Small intestine (tissue), 7 donors: ENCODE data around the gene ERFL. TPM values are rescaled to one million over a fixed set of nuclear protein-coding genes. Genes with fewer than 3 reads are reported as not detected.

Experiments used
- DNase-seq, 2 donors: peaks; one replicate each; pipeline versions ENCODE4 v3.0.0 to v3.0.0-alpha.2; 2013
- FAIRE-seq: peaks from 2 replicates; lab custom pipeline; 2012; peaks lifted over from hg19 to GRCh38; lab: Jason Lieb, UNC
- H3K27ac ChIP-seq, 3 donors: one replicate each; pipeline ENCODE4 v1.5.1; 2013; ENCODE audit warnings: low read length in 2 of 3, mild to moderate bottlenecking in 2 of 3, control low read depth in 1 of 3, inconsistent platforms in 1 of 3, low read depth in 1 of 3, moderate library complexity in 1 of 3
- H3K27me3 ChIP-seq, 3 donors: one replicate each; pipeline ENCODE4 v1.6.1; 2013; ENCODE audit warnings: low read length in 3 of 3, inconsistent platforms in 1 of 3; ENCODE audit not compliant: control insufficient read depth in 3 of 3, insufficient read depth in 3 of 3
- H3K36me3 ChIP-seq, 3 donors: one replicate each; pipeline ENCODE4 v1.6.1; 2013; ENCODE audit warnings: low read length in 3 of 3, inconsistent platforms in 1 of 3, low read depth in 1 of 3, mild to moderate bottlenecking in 1 of 3, moderate library complexity in 1 of 3; ENCODE audit not compliant: control insufficient read depth in 3 of 3, insufficient read depth in 2 of 3
- H3K4me1 ChIP-seq, 3 donors: one replicate each; pipeline ENCODE4 v1.6.1; 2013; ENCODE audit warnings: low read length in 2 of 3, inconsistent platforms in 1 of 3, low read depth in 1 of 3, mild to moderate bottlenecking in 1 of 3, moderate library complexity in 1 of 3; ENCODE audit not compliant: control insufficient read depth in 3 of 3, insufficient read depth in 2 of 3
- H3K4me3 ChIP-seq, 3 donors: one replicate each; pipeline ENCODE4 v1.5.1; 2013; ENCODE audit warnings: low read length in 3 of 3, control low read depth in 1 of 3, inconsistent platforms in 1 of 3, low read depth in 1 of 3, mild to moderate bottlenecking in 1 of 3, moderate library complexity in 1 of 3
- H3K9me3 ChIP-seq, 2 donors: one replicate each; pipeline ENCODE4 v1.6.1; 2013; ENCODE audit warnings: low read depth in 1 of 2, low read length in 1 of 2; ENCODE audit not compliant: control insufficient read depth in 2 of 2, insufficient read depth in 1 of 2
- WGBS, 3 donors: extraction: QIAGEN DNeasy Blood & Tissue Kit; methylation state at CpG; one replicate each; pipeline ENCODE4 v1.1.7; 2013; 5-methylcytosine and 5-hydroxymethylcytosine counted together
- polyA plus RNA-seq, 4 donors: library from polyadenylated mRNA; stranded (reverse) in 3 of 4; unstranded in 1 of 4; fragments of 200-250 nt in 3 of 4; fragments of 120-200 nt in 1 of 4; gene quantifications; one replicate each; pipeline versions ENCODE4 v1.2.1 to v1.2.3, GENCODE V29; 2013
- donor health status: healthy with polysubstance abuse.
- donor health status: control.
- donor health status: control.
- donor health status: Bipolar disorder and iron deficiency.
- donor health status: healthy.

Gene ERFL
- polyA plus RNA-seq, 4 donors: 0.04 to 0.21 TPM; not detected in 2

DNA sequence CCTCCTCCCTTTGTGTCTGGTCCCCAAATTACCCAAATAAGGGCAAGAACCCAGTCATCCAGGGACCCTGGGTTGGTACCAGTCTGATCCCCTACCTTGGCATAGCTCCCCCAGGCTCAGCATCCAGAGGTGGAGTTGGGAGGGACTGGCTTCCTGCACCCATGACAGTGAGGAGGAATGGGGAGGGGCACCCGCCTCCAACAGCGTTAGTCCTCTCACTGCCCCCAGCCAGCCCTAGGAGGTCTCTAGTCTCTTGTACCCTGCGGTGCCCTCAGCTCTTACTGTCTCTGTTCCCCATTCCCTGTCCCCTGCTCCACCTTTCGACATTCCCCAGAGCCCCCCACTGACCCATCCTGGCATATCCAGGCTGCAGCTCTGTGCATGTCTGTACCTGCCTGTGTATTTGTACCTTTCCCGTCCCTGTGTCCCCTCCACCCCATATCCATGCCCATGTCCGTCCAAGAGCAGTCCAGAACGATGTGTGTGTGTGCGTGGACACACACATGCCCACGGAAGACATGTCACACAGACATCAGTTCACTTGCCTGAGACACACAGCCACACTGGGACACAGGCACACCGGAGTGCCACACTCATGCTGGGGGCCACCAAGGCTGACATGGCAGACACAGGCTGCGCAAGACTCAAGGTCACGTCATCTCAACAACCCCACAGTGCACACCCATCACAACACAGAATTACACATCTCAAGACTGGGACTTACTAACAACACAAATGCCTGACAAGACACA, 17.8 kb downstream of the ERFL start:
- FAIRE-seq: no peak
- Histone ChIP-seq H3K4me3 (no peak overlapping the region), H3K9me3 (no peaks in the 10 kb centered on the region), H3K4me1 (peaks cover 0 to 5% (median 0%) of the 10 kb centered on the region in 3 donors), H3K27me3 (peaks cover 8 to 49% (median 22%) of the 10 kb centered on the region in 3 donors), H3K27ac (no peak overlapping the region), H3K36me3 (peaks cover 7 to 32% (median 8%) of the 10 kb centered on the region in 3 donors)
- 39 to 59% (median 48%) methylated on average over 12 of the region's 12 CpGs for WGBS, 3 donors
- no peak for DNase-seq

DNA sequence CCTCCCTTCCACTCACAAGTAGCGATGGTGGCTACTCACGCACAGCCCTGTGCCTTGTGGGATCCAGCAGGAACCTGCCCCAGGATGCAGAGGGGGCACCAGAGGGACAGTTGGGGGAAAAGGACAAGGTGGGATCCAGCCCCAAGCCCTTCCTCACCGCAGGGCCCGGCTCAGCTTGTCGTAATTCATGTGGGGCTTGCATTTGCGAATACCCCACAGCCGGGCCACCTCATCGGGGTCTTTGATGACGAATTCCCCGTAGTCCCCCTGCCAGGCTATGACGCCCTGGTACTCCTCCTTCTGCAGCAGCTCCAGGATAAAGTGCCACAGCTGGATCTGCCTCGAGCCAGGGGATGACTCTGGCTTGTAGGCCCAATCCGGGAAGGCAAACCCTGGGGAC, 18.5 kb downstream of the ERFL start:
- Histone ChIP-seq H3K27ac (no peak overlapping the region), H3K4me3 (no peak overlapping the region), H3K27me3 (peaks cover 8 to 43% (median 18%) of the 10 kb centered on the region in 3 donors), H3K9me3 (no peaks in the 10 kb centered on the region), H3K36me3 (peaks cover 8 to 39% (median 10%) of the 10 kb centered on the region in 3 donors), H3K4me1 (peaks cover 0 to 12% (median 0%) of the 10 kb centered on the region in 3 donors)
- FAIRE-seq (no peak), DNase-seq (no peak)
- WGBS, 3 donors: 62 to 67% (median 63%) methylated on average over 12 to 13 of the region's 13 CpGs

DNA sequence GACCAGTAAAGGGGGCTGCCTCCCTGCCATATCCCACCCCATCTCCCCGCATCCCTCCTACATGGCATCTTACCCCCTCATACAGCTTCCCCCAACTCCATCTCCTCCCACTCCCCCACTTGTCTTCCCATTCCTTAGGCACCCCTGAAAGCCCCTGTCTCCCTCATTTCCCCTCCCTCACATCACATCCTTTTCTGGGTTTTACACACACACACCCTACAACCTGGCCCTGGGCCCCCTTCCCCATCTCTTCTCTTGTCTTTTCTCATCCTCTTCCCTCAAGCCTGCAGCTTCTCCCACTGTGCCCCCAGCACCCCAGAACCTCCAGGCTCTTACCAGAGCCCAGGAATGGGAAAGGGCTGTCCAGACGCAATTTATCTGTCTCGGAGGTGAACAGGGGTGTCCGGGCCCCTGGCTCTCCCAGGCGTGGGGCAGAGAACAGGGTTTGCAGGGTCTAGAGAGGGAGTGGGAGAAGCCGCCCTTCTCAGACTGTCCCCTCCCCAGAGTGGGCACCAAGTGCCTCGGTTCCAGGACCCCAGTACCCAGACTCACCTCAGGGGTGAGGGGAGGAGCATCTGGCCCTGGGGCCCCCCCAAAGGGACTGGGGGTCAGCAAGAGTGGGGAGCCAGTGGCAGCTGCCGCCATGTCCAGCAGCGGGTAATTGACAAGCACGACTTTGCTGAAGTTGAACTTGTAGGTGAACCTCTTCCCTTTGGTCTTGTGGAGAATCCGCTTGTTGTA, 19.4 kb downstream of the ERFL start:
- peaks cover 0 to 18% (median 0%) of the 10 kb centered on the region in 3 donors for H3K4me1 ChIP-seq
- DNase-seq (no peak), FAIRE-seq (no peak)
- no peaks in the 10 kb centered on the region for H3K9me3 ChIP-seq
- H3K4me3 ChIP-seq: no peak overlapping the region
- 76 to 80% (median 79%) methylated on average over 11 of the region's 11 CpGs for WGBS, 3 donors
- peaks cover 8 to 47% (median 11%) of the 10 kb centered on the region in 3 donors for H3K36me3 ChIP-seq
- H3K27ac ChIP-seq: no peak overlapping the region
- H3K27me3 ChIP-seq: peaks cover 8 to 37% (median 18%) of the 10 kb centered on the region in 3 donors

DNA sequence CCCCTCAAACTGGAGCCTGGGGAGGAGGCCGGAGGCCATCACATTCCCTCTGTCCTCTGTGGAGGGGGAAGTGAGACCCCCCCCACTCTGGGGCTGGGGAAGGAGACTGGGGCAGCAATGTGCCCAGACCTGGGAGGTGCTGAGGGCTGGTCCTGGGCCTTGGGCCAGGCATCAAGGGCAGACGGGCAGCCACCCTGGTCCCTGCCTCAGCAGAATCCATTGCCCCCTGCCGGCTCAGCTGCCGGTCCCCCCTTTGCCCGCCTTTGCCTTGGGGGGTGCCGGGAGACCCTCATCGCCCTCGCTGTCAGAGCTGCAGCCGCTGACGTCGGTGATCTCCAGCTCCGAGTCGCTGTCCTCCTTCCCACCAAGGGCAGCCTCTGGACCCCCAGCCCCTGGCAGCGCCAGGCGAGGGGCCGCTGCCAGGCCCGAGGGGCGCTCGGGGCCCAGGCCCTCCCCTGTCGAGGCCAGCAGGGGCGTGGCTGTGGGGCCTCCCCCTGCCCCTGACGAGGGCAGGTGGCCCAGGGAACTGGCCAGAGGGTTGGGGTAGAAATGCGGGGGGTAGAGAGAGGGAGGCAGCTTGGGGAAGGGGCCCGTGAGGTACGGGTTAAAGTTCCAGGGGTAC, 20.1 kb downstream of the ERFL start:
- FAIRE-seq (no peak), DNase-seq (no peak)
- peaks cover 0 to 25% (median 0%) of the 10 kb centered on the region in 3 donors for H3K4me1 ChIP-seq
- H3K9me3 ChIP-seq: no peaks in the 10 kb centered on the region
- H3K27me3 ChIP-seq: peaks cover 4 to 29% (median 12%) of the 10 kb centered on the region in 3 donors
- peaks cover 8 to 55% (median 18%) of the 10 kb centered on the region in 3 donors for H3K36me3 ChIP-seq
- 75 to 86% (median 81%) methylated on average over 25 of the region's 25 CpGs for WGBS, 3 donors
- H3K4me3 ChIP-seq: no peak overlapping the region
- no peak overlapping the region for H3K27ac ChIP-seq

DNA sequence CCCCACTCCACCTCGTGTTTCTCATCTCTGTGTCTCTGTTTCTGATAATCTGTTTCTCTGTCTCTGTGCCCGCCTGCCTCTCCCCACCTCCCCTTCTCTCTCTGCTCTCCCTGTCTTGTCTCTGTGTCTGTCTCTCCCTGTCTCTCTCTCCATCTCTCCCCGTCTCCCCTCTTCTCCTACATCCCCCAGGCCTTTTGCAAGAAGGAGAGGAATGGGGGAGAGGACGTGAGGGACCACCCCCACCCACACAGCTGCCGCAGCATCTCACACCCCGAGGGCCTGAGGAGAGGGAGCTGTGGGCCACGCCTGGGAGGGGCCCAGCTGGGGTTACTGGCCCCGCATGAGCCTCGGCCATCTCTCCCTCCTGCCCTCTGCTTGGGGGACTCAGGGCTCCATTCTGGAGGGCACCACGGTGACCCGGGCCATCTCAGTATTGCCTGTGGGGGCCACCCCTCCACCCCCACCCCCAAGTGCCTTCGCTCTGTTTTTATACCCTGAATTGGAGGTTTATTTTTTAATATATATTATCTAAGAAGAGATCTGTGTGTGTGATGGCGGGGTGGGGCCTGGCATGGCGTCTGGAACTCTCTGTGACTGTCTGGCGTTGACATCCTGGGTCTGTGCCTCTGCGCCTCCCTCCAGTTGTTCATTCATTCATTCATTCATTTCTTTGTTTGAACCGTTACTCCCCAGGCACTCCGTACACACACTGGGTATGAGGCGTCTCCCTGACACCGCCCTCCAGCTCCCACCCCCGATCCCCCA, 21.2 kb downstream of the ERFL start:
- Histone ChIP-seq H3K9me3 (no peaks in the 10 kb centered on the region), H3K27ac (no peak overlapping the region), H3K27me3 (peaks cover 4 to 19% (median 6%) of the 10 kb centered on the region in 3 donors), H3K4me1 (peaks cover 0 to 25% (median 0%) of the 10 kb centered on the region in 3 donors), H3K36me3 (peaks cover 17 to 65% (median 25%) of the 10 kb centered on the region in 3 donors), H3K4me3 (no peak overlapping the region)
- WGBS, 3 donors: 70 to 76% (median 75%) methylated on average over 21 of the region's 21 CpGs
- DNase-seq (no peak), FAIRE-seq (no peak)

DNA sequence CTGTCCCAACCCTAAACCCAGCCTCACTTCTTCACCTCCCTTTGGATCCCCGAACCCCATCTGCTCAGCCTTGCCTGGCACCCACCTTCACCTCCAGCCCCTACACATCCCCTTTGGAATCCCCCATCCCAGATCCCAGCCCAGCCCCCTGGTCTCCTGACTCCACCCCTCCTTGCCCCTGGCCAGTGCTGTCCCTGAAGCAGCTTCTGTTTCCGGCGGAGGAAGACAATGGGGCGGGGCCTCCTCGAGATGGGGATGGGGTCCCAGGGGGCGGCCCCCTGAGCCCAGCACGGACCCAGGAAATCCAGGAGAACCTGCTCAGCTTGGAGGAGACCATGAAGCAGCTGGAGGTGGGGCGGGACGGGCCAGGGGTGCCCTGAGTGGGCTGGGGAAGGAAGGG, 22.0 kb downstream of the ERFL start:
- H3K27me3 ChIP-seq: peaks cover 0 to 11% (median under 1%) of the 10 kb centered on the region in 3 donors
- 75 to 79% (median 75%) methylated on average over 9 of the region's 9 CpGs for WGBS, 3 donors
- H3K27ac ChIP-seq: no peak overlapping the region
- peaks cover 0 to 25% (median 0%) of the 10 kb centered on the region in 3 donors for H3K4me1 ChIP-seq
- DNase-seq (no peak), FAIRE-seq (no peak)
- H3K9me3 ChIP-seq: no peaks in the 10 kb centered on the region
- no peak overlapping the region for H3K4me3 ChIP-seq
- peaks cover 21 to 73% (median 30%) of the 10 kb centered on the region in 3 donors for H3K36me3 ChIP-seq

DNA sequence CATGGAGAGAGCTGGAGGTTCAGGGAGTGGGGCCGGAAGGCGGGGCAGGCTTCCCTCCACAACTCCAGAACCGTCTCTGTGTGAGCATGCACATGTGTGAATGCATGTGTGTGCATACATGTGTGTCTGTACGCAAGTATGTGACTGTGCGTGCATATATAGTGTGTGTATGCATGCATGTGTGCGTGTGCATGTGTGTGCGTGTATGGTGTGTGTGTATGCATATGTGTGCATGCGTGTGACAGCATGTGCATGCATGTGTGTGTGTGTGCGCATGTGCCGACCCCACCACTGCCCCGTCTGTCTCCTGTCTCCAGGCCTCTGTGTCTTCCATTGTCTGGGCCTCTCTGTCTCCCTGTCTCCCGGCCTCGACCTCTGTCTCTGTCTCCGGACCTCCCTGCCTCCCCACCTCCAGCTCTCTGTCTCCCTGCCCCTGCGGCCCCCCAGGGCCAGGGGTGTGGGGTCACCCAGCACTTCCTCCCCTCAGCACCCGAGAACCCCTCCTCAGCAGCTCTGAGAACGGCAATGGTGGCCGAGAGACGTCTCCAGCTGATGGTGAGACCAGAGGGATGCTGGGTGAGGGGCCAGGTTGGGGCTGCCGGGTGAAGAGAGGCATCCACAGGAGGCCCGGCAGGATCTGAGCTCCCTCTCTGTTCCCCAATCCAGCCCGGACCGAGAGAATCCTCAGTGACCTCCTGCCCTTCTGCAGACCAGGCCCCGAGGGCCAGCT, 22.8 kb downstream of the ERFL start:
- Histone ChIP-seq H3K4me3 (peak overlapping the region in 1 of 3 donors; percentile 12), H3K36me3 (peaks cover 22 to 77% (median 30%) of the 10 kb centered on the region in 3 donors), H3K9me3 (no peaks in the 10 kb centered on the region), H3K4me1 (peaks cover 0 to 25% (median 0%) of the 10 kb centered on the region in 3 donors), H3K27ac (peak overlapping the region in 2 of 3 donors; percentile 38 to 80), H3K27me3 (peaks cover 0 to 3% (median 0%) of the 10 kb centered on the region in 3 donors)
- 40 to 79% (median 51%) methylated on average over 24 of the region's 24 CpGs for WGBS, 3 donors
- FAIRE-seq (no peak), DNase-seq (no peak)
